ENCODE data around the gene DTX3.
"Not testable (repeated sequence)": the region's sequence is repeated elsewhere in the genome, so short reads cannot be mapped to it uniquely, and the experiment has no call there.

Gene DTX3

GRCh38 chr12:57631566-57632072 is 27.0 kb downstream of the DTX3 start:
- Mint-ChIP-seq H3K4me3 (peak overlapping the region; percentile 66 to 75 (median 68)), H3K27me3 (ENCODE audit: low read depth) (peaks cover 87% of the 10 kb centered on the region), H3K36me3 (ENCODE audit: low read depth) (no peaks in the 10 kb centered on the region), H3K9me3 (no peaks in the 10 kb centered on the region), H3K4me1 (peaks cover 5% of the 10 kb centered on the region), H3K27ac (no peak overlapping the region)
- TF ChIP-seq, protein P1, sequence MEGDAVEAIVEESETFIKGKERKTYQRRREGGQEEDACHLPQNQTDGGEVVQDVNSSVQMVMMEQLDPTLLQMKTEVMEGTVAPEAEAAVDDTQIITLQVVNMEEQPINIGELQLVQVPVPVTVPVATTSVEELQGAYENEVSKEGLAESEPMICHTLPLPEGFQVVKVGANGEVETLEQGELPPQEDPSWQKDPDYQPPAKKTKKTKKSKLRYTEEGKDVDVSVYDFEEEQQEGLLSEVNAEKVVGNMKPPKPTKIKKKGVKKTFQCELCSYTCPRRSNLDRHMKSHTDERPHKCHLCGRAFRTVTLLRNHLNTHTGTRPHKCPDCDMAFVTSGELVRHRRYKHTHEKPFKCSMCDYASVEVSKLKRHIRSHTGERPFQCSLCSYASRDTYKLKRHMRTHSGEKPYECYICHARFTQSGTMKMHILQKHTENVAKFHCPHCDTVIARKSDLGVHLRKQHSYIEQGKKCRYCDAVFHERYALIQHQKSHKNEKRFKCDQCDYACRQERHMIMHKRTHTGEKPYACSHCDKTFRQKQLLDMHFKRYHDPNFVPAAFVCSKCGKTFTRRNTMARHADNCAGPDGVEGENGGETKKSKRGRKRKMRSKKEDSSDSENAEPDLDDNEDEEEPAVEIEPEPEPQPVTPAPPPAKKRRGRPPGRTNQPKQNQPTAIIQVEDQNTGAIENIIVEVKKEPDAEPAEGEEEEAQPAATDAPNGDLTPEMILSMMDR (IDR thresholded peaks at IDR 0.05; ENCODE audit: unreplicated experiment in 3 of 3): no peak

DNA sequence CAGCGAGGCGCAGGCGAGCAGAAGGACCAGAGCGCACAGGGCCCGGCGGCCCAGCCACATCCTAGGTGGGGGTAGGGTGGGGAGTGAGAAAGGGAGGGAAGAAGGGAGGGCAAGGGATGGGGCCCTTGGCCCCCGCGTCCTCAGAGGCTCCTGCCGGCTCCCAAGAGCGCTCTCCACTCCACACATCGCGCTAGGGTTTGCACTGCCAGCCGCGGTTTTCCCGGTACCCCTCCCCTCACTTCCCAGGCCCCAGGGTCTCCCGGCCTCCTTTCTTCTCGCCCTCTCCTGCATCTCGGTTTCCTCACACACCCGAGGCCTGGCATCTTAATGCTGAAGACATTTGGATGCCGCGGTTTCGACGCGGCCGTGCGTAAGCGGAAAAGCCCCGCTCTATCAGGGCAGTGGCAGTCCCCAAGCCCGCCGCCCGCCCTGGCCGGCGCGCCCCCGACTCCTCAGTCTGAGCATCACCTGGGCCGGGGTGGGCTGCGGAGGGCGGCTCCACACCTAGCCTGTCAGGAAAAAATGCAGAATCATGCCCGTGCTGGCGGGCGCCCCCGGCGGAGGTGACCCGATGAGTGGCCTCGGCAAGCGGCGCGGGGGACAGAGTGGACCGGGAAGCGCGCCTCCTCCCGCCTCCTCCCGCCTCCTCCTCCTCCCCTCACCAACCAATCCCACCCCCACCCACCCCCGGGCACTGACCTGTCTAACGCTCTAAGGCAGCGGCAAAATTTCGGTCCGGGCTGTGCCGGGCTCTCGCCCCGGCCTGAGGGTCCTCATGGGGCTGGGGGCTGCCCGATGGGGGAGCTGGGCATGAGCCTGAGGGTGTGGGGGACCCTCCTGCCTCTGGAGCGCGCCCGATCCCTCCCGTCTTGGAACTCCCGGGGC is 27.7 kb downstream of the DTX3 start:
- H3K4me3 Mint-ChIP-seq: peak overlapping the region; percentile 67 to 70 (median 68)
- peaks cover 83% of the 10 kb centered on the region for H3K27me3 Mint-ChIP-seq (ENCODE audit: low read depth)
- no peaks in the 10 kb centered on the region for H3K9me3 Mint-ChIP-seq
- no peak overlapping the region for H3K27ac Mint-ChIP-seq
- no peaks in the 10 kb centered on the region for H3K36me3 Mint-ChIP-seq (ENCODE audit: low read depth)
- TF ChIP-seq, protein P1 (IDR thresholded peaks at IDR 0.05; ENCODE audit: unreplicated experiment in 3 of 3): no peak
- H3K4me1 Mint-ChIP-seq: no peaks in the 10 kb centered on the region

DNA sequence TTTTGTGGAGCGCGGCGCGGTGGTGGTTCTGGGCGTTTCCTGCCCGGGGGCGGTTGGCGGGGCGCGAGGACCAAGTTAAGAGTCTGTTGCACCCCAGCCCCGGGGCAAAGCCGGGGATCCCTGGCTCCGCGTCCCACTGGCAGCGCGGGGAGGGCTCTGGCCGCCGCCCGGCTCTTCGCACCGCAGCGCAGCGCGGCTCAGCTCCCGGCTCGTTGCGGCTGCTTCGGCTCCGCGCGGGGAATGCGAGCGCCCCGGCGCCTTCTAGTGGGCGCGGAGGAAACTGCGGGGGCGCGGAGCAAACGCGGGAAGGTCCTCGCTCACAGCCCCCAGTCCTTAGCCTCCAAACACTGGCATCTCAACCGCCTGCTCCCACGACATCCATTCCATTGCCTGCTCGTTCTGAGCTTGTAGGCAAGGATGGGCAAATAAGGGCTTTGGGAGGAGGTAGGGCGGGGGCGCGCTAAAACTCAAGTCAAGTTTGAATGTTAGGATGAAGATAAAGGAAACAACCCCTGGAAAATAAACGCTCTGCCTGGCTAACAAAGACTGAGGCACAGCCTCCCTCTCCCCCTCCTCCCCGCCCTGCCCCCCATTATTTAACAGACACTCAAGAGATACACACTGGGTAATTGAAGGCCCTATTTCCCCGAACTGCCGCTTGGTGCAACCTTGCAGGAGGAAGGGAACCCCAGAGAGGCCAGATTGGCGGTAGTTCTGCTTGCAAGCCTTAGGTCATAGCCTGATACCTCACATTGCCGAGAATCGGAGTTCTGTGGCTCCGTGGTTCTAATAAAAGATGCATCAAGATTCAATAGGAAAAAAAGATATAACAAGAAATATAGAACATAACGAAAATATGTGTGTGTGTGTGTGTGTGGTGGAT is 28.6 kb downstream of the DTX3 start, which contains the start of gene B4GALNT1:
Gene B4GALNT1, minus strand, starts transcription at position 244 of the 883 bp plus-strand sequence. CDS start 1,069 bp downstream, outside the sequence.
- no peak within 1 kb of the TSS for H3K27ac Mint-ChIP-seq
- H3K9me3 Mint-ChIP-seq: no peaks in the 10 kb centered on the region
- H3K4me3 Mint-ChIP-seq: peak within 1 kb of the TSS; percentile 68 to 72 (median 68)
- no peaks in the 10 kb centered on the region for H3K4me1 Mint-ChIP-seq
- H3K36me3 Mint-ChIP-seq (ENCODE audit: low read depth): no peaks in the 10 kb centered on the region
- H3K27me3 Mint-ChIP-seq (ENCODE audit: low read depth): peaks cover 81% of the 10 kb centered on the region
- TF ChIP-seq, protein P1 (IDR thresholded peaks at IDR 0.05; ENCODE audit: unreplicated experiment in 3 of 3): peak; percentile 89 to 90 (median 89)

DNA sequence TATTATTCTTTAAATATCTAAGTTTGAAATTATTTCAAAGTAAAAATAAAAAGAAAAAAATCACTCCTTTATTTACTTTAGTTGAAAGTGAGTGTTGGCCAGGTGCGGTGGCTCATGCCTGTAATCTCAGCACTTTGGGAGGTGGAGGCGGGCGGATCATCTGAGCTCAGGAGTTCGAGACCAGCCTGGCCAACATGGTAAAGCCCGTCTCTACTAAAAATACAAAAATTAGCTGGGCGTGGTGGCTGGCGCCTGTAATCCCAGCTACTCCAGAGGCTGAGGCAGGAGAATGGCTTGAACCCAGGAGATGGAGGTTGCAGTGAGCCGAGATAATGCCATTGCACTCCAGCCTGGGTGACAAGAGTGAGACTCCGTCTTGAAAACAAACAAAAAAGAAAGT is 32.1 kb downstream of the DTX3 start:
- H3K27me3 Mint-ChIP-seq (ENCODE audit: low read depth): peaks cover 77% of the 10 kb centered on the region
- not testable (repeated sequence) for H3K4me1 Mint-ChIP-seq; H3K36me3 Mint-ChIP-seq (ENCODE audit: low read depth); H3K4me3 Mint-ChIP-seq; H3K9me3 Mint-ChIP-seq; H3K27ac Mint-ChIP-seq

GRCh38 chr12:57637364-57637763 is 32.7 kb downstream of the DTX3 start:
- TF ChIP-seq, protein P1 (IDR thresholded peaks at IDR 0.05; ENCODE audit: unreplicated experiment in 3 of 3): no peak
- Mint-ChIP-seq H3K4me1 (no peaks in the 10 kb centered on the region), H3K36me3 (ENCODE audit: low read depth) (no peaks in the 10 kb centered on the region), H3K27ac (no peak overlapping the region), H3K4me3 (no peak overlapping the region), H3K27me3 (ENCODE audit: low read depth) (peaks cover 77% of the 10 kb centered on the region), H3K9me3 (peaks cover 2% of the 10 kb centered on the region)

GRCh38 chr12:57638096-57638495 is 33.5 kb downstream of the DTX3 start:
- H3K36me3 Mint-ChIP-seq (ENCODE audit: low read depth): no peaks in the 10 kb centered on the region
- H3K27ac Mint-ChIP-seq: no peak overlapping the region
- H3K4me3 Mint-ChIP-seq: no peak overlapping the region
- H3K27me3 Mint-ChIP-seq (ENCODE audit: low read depth): peaks cover 74% of the 10 kb centered on the region
- TF ChIP-seq, protein P1 (IDR thresholded peaks at IDR 0.05; ENCODE audit: unreplicated experiment in 3 of 3): no peak
- H3K9me3 Mint-ChIP-seq: peaks cover 2% of the 10 kb centered on the region
- no peaks in the 10 kb centered on the region for H3K4me1 Mint-ChIP-seq

All from nephron (organoid).